Gastrocnemius medialis (tissue), 4 donors: ENCODE measurements around the gene AGXT. TPM values are rescaled to one million over a fixed set of nuclear protein-coding genes. Genes with fewer than 3 reads are reported as not detected.

ENCODE experiments used
- ATAC-seq, 2 donors: fragments of 150-250 bp; one replicate each; pipeline ENCODE4 v1.9.1; 2016
- DNase-seq, 2 donors: peaks; one replicate each; pipeline ENCODE4 v3.0.0-alpha.2; 2019
- H3K27ac ChIP-seq, 4 donors: fragments of 200-600 bp; sonication (generic); 1 replicate in 1 of 4; 2 replicates in 3 of 4; pipeline ENCODE4 v1.5.1; 2016 to 2018; ENCODE audit warnings: mild to moderate bottlenecking in 2 of 4, moderate library complexity in 1 of 4
- H3K27me3 ChIP-seq, 3 donors: fragments of 200-600 bp; sonication (generic) in 2 of 3; 1 replicate in 1 of 3; 2 replicates in 2 of 3; pipeline versions ENCODE4 v1.5.1 to v1.6.0; 2016 to 2019; ENCODE audit warnings: mild to moderate bottlenecking in 1 of 3, moderate library complexity in 1 of 3
- H3K36me3 ChIP-seq, 2 donors: fragments of 200-600 bp; sonication (generic) in 1 of 2; one replicate each; pipeline ENCODE4 v1.5.1; 2017 to 2018
- H3K4me1 ChIP-seq, 2 donors: fragments of 200-600 bp; sonication (generic) in 1 of 2; one replicate each; pipeline ENCODE4 v1.5.1; 2016 to 2017; ENCODE audit warnings: mild to moderate bottlenecking in 2 of 2
- H3K4me3 ChIP-seq, 4 donors: fragments of 200-600 bp; sonication (generic) in 3 of 4; 1 replicate in 1 of 4; 2 replicates in 3 of 4; pipeline ENCODE4 v1.5.1; 2016 to 2019; ENCODE audit warnings: mild to moderate bottlenecking in 2 of 4
- H3K9me3 ChIP-seq, 3 donors: fragments of 200-600 bp; sonication (generic) in 2 of 3; 1 replicate in 1 of 3; 2 replicates in 2 of 3; pipeline ENCODE4 v1.5.1; 2016 to 2019
- POLR2A ChIP-seq, 2 donors: fragments of 450-650 bp; IDR thresholded peaks; one replicate each; pipeline ENCODE4 v1.6.1; 2017; ENCODE audit warnings: antibody characterized with exemption in 2 of 2, mild to moderate bottlenecking in 2 of 2, moderate library complexity in 2 of 2
- in situ Hi-C, 4 donors: fragments of 200-750 bp; cut with MboI; loops; one replicate each; pipeline versions ENCODE4 v1.15.0 to v1.8.0; 2017; ENCODE audit warnings: low sequenced_read_pairs in 4 of 4
- intact Hi-C: fragments of 100-400 bp; cut with DNase I; formaldehyde crosslinking; loops from one replicate; pipeline ENCODE4 v1.15.1; 2023; ENCODE audit warnings: low total_unique reads
- total RNA-seq, 4 donors: library from RNA; depleted of rRNA; stranded (reverse); fragments of >200 nt; gene quantifications; one replicate each; pipeline versions ENCODE4 v1.1.0 to v1.2.3, GENCODE V29; 2016
- TF ChIP-seq, protein P1 (sequence below), 5 experiments: fragments of 450-650 bp in 3 of 5; fragments of 200-600 bp in 2 of 5; sonication (generic) in 2 of 5; IDR thresholded peaks in 4 of 5; conservative IDR thresholded peaks in 1 of 5; 1 replicate in 4 of 5; 2 replicates in 1 of 5; pipeline ENCODE4 v1.5.1; 2016 to 2019; ENCODE audit warnings: antibody characterized with exemption in 5 of 5, mild to moderate bottlenecking in 3 of 5, moderate library complexity in 3 of 5

Gene AGXT
- total RNA-seq, 4 donors from 2014 or later, result 1.7 to 3.3 TPM; not detected in 2

DNA sequence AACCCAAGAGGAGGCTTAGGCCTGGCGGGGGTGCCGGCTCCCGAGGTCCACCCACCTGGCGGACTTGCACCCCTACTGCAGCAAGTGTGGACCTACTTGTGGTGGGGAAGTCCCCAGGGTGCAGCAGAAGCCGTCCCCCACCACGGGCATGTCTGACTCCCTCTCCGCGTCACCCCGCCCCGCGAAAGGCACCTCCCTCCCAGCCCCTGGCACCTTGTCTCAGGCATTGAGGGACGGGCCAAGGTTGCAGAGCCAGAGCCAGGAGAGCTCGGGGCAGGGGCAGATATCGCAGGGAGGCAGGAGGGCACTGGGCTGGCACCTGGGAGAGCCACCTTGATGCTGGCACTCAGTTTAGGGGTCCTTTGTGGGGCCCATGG is 56.6 kb downstream of the AGXT start:
- in situ Hi-C loops (no loop called here), intact Hi-C loops (no loop called here)
- no peak for TF ChIP-seq POLR2A (IDR thresholded peaks at IDR 0.05)
- TF ChIP-seq, protein P1, sequence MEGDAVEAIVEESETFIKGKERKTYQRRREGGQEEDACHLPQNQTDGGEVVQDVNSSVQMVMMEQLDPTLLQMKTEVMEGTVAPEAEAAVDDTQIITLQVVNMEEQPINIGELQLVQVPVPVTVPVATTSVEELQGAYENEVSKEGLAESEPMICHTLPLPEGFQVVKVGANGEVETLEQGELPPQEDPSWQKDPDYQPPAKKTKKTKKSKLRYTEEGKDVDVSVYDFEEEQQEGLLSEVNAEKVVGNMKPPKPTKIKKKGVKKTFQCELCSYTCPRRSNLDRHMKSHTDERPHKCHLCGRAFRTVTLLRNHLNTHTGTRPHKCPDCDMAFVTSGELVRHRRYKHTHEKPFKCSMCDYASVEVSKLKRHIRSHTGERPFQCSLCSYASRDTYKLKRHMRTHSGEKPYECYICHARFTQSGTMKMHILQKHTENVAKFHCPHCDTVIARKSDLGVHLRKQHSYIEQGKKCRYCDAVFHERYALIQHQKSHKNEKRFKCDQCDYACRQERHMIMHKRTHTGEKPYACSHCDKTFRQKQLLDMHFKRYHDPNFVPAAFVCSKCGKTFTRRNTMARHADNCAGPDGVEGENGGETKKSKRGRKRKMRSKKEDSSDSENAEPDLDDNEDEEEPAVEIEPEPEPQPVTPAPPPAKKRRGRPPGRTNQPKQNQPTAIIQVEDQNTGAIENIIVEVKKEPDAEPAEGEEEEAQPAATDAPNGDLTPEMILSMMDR (IDR thresholded peaks at IDR 0.05 in 4 of 5, conservative IDR thresholded peaks at IDR 0.05 in 1 of 5), result no peak
- H3K9me3 ChIP-seq, result no peaks in the 10 kb centered on the region
- H3K27me3 ChIP-seq, result no peaks in the 10 kb centered on the region
- no peaks in the 10 kb centered on the region for H3K36me3 ChIP-seq
- peak; percentile 1 to 4 for DNase-seq
- H3K4me3 ChIP-seq, result no peak overlapping the region
- H3K4me1 ChIP-seq, result no peaks in the 10 kb centered on the region
- no peak for ATAC-seq
- H3K27ac ChIP-seq, result no peak overlapping the region

DNA sequence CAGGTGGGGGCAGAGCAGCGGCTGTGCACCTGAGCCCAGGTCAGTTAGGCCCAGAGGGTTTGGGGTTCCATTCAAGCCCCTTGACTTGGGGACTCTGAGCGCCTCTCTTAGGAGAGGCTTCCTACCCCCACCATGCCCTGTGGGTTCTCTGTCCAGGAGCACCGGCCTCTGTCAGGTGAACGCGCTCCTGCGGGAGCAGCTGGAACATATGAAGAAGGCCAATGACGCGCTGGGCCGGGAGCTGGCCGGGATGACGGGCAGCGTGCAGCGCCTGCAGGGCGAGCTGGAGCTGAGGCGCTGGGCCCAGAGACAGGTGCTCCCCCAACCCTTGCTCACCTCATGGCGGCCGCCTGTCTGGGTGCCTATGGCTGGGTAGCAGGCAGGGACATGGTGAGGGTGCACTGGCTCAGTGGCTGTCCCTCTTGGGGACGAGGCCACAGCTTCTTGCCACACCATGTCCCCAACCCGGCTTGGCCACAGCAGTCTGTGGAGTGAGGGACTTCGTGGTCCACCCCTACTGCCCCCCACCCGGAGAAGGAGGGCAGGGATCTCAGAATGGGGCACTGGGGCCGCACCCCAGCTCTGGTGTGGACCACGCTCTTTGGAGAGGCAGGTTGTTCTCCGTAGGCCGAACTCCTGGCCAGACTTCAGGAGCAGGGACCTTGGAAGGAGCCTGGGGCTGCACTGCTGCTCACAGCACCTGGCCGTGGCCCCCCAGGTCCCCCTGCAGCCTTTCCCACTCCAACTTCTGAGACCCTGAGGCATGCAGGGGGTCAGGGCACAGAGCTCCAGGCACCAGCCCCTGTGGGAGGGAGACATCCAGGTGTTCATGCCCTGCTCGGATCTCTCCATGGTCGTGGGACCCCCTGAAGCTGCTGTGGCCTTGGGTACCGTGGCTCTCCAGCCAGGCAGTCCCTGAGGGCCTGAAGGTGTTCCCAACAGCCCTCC is 57.2 kb downstream of the AGXT start:
- TF ChIP-seq, protein P1 (IDR thresholded peaks at IDR 0.05 in 4 of 5, conservative IDR thresholded peaks at IDR 0.05 in 1 of 5), result no peak
- intact Hi-C loops, result no loop called here
- ATAC-seq, result no peak

DNA sequence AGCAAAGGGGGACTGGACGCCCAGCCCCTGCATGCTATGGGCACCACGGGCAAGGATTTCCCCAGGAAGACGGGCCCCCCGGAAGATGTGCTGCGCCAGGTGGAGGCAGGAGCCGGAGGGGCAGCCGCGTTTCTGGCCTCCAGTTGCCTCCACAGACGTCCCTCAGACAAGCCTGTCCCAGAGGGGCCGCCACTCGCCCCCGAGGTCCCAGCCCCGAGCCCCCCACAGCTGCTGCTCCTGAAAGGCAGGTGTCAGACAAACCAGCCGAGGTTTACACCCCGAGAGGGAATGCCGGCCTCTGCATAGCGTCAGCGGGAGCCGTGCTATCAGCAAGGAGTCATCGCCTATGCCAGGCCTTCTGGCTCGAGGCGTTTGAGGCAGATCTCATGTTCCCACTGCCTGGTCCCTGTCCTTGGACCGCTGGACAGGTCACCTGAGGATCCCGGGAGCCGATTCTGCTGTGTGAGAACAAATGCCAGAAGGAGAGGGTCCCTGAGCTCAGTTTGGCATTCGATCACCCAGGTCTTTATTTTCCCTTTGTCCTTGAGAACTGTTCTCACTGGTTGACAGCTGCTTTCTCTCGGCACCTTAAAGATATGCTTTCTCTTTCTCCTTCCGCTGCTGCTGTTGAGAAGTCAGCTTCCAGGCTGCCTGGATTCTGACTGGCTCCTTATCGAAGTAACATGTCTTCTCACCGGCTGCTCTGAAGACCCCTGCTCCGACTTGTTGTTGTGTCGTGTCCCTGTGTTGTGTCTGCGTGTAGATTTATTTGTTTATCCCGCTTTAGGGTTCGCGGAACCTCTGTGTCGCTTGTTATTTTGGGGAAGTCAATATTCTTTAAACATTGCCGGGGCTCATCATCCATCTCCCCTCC is 58.1 kb downstream of the AGXT start:
- TF ChIP-seq, protein P1 (IDR thresholded peaks at IDR 0.05 in 4 of 5, conservative IDR thresholded peaks at IDR 0.05 in 1 of 5), result no peak
- no peak for TF ChIP-seq POLR2A (IDR thresholded peaks at IDR 0.05)

More for the DNA sequence above, 57.2 kb downstream of the AGXT start:
- Histone ChIP-seq H3K36me3 (no peaks in the 10 kb centered on the region), H3K27ac (no peak overlapping the region), H3K27me3 (no peaks in the 10 kb centered on the region), H3K4me1 (no peaks in the 10 kb centered on the region), H3K4me3 (no peak overlapping the region), H3K9me3 (no peaks in the 10 kb centered on the region)
- peak; percentile 1 to 6 for DNase-seq
- in situ Hi-C loops, result no loop called here

GRCh38 chr2:240927390-240927781 is 58.8 kb downstream of the AGXT start:
- no peaks in the 10 kb centered on the region for H3K9me3 ChIP-seq
- DNase-seq (no peak), ATAC-seq (no peak)
- no peaks in the 10 kb centered on the region for H3K36me3 ChIP-seq
- in situ Hi-C loops, result no loop called here
- H3K27me3 ChIP-seq, result peaks cover 0 to 8% (median 2%) of the 10 kb centered on the region in 3 donors
- H3K4me1 ChIP-seq, result no peaks in the 10 kb centered on the region
- no peak overlapping the region for H3K4me3 ChIP-seq
- H3K27ac ChIP-seq, result no peak overlapping the region
- no peak for TF ChIP-seq POLR2A (IDR thresholded peaks at IDR 0.05)
- TF ChIP-seq, protein P1 (IDR thresholded peaks at IDR 0.05 in 4 of 5, conservative IDR thresholded peaks at IDR 0.05 in 1 of 5), result no peak
- intact Hi-C loops, result no loop called here

More for the DNA sequence above, 58.1 kb downstream of the AGXT start:
- DNase-seq (peak; percentile 2 to 14), ATAC-seq (peak; percentile 33 to 70)
- Histone ChIP-seq H3K27me3 (peaks cover 0 to 2% (median 0%) of the 10 kb centered on the region in 3 donors), H3K27ac (no peak overlapping the region), H3K4me3 (no peak overlapping the region), H3K4me1 (no peaks in the 10 kb centered on the region), H3K9me3 (no peaks in the 10 kb centered on the region), H3K36me3 (no peaks in the 10 kb centered on the region)
- intact Hi-C loops, result no loop called here
- in situ Hi-C loops, result no loop called here
